ENCODE results near the gene E2F6.

E2F6 gene

GRCh38 chr2:11397513-11397912, 68.4 kb downstream of the E2F6 start:
- in situ Hi-C loops (cut with HindIII; ENCODE audit: low sequenced_read_pairs), result no loop called here

- in situ Hi-C loops (cut with HindIII; ENCODE audit: low sequenced_read_pairs), result no loop called here
Observed at GRCh38 chr2:11396467-11397445, 69.2 kb downstream of the E2F6 start.

GRCh38 chr2:11396021-11396420, 69.9 kb downstream of the E2F6 start:
- in situ Hi-C loops (cut with HindIII; ENCODE audit: low sequenced_read_pairs), result no loop called here

- in situ Hi-C loops (cut with HindIII; ENCODE audit: low sequenced_read_pairs), result no loop called here
Observed at GRCh38 chr2:11395389-11395788, 70.6 kb downstream of the E2F6 start.
